SK-N-SH (cell line): ENCODE data around the gene ZNF511.

Experiments used
- SMC3 ChIP-seq: IDR thresholded peaks from 2 replicates; pipeline ENCODE4 v1.6.1; 2012; ENCODE audit warnings: low read depth, low read length, improper control_type of control experiment
- TF ChIP-seq, protein P1 (sequence below): fragments of 200-600 bp; sonication (generic); IDR thresholded peaks from 2 replicates; pipeline ENCODE4 v1.6.1; 2017; ENCODE audit warnings: antibody characterized with exemption, mild to moderate bottlenecking, moderate library complexity

DNA sequence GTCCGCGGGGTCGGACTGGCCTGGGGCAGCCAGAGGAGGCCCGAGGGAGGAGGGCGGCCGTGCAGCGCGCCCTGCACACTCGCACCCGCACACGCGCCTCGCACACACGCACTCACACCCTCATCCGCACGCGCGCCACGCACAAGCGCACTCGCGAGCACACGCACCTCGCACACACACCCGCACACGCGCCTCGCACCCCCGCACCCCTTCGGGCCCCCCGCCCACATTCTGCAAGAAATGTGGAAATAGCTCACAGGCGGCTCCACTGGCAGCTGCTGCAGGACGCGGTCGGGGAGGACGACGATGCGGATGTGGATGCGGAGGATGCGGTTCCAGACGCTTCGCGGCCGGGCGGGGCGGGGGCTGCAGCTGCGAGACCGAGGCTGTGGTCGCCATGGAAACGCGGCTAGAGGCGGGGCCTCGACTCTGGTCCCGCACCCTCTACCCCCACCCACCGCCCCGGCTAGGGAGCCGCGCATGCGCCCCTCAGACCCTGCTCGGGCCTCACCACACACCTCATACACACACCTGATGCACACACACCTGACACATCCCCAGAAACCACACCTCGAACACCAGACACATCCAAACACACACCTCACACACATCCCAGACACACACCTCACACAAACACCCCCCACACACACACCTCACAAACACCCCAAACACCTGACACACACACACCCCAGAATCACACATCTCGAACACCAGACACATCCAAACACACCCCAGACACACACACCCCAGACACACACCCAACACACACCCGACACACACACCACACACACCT is 28.1 kb downstream of the ZNF511 start, which contains the start of gene CALY:
- TF ChIP-seq, protein P1, sequence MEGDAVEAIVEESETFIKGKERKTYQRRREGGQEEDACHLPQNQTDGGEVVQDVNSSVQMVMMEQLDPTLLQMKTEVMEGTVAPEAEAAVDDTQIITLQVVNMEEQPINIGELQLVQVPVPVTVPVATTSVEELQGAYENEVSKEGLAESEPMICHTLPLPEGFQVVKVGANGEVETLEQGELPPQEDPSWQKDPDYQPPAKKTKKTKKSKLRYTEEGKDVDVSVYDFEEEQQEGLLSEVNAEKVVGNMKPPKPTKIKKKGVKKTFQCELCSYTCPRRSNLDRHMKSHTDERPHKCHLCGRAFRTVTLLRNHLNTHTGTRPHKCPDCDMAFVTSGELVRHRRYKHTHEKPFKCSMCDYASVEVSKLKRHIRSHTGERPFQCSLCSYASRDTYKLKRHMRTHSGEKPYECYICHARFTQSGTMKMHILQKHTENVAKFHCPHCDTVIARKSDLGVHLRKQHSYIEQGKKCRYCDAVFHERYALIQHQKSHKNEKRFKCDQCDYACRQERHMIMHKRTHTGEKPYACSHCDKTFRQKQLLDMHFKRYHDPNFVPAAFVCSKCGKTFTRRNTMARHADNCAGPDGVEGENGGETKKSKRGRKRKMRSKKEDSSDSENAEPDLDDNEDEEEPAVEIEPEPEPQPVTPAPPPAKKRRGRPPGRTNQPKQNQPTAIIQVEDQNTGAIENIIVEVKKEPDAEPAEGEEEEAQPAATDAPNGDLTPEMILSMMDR, result no peak
- no peak for TF ChIP-seq SMC3
